Right atrium auricular region (tissue), 2 donors: ENCODE data around the gene PPP4R3A. TPM values are rescaled to one million over a fixed set of nuclear protein-coding genes. Genes with fewer than 3 reads are reported as not detected.

Source experiments
- DNase-seq: peaks from one replicate; pipeline ENCODE4 v3.0.0-alpha.2; 2019; ENCODE audit warnings: low spot score
- H3K27ac ChIP-seq, 2 donors: fragments of 200-600 bp; sonication (generic); 1 replicate in 1 of 2; 2 replicates in 1 of 2; pipeline ENCODE4 v1.5.1; 2016 to 2019
- H3K27me3 ChIP-seq, 2 donors: fragments of 200-600 bp; sonication (generic); one replicate each; pipeline versions ENCODE4 v1.5.1 to v1.6.0; 2017 to 2019
- H3K36me3 ChIP-seq: fragments of 200-600 bp; sonication (generic); one replicate; pipeline ENCODE4 v1.5.1; 2016
- H3K4me1 ChIP-seq, 2 donors: fragments of 200-600 bp; sonication (generic); one replicate each; pipeline versions ENCODE4 v1.5.1 to v1.6.0; 2017 to 2019
- H3K4me3 ChIP-seq, 2 donors: fragments of 200-600 bp; sonication (generic); 1 replicate in 1 of 2; 2 replicates in 1 of 2; pipeline ENCODE4 v1.5.1; 2017 to 2019; ENCODE audit warnings: mild to moderate bottlenecking in 1 of 2, moderate library complexity in 1 of 2
- H3K9me3 ChIP-seq, 2 donors: fragments of 200-600 bp; sonication (generic); one replicate each; pipeline ENCODE4 v1.5.1; 2019
- CTCF ChIP-seq, 2 donors: fragments of 200-600 bp; sonication (generic); IDR thresholded peaks; one replicate each; pipeline ENCODE4 v1.5.1; 2019; ENCODE audit warnings: antibody characterized with exemption in 2 of 2
- total RNA-seq, 2 donors: library from RNA; depleted of rRNA; stranded (reverse); fragments of >200 nt; gene quantifications; one replicate each; pipeline ENCODE4 v1.1.0, GENCODE V29; 2016

PPP4R3A gene
- total RNA-seq, 2 donors from 2014 or later = 40.2 to 48.0 TPM

- Histone ChIP-seq H3K4me3 (no peak overlapping the region), H3K9me3 (no peaks in the 10 kb centered on the region), H3K36me3 (no peaks in the 10 kb centered on the region), H3K4me1 (no peaks in the 10 kb centered on the region), H3K27me3 (no peaks in the 10 kb centered on the region), H3K27ac (no peak overlapping the region)
- no peak for DNase-seq
- no peak for TF ChIP-seq CTCF (IDR thresholded peaks at IDR 0.05)
Observed at GRCh38 chr14:91520138-91520537, 10.0 kb upstream of the PPP4R3A start.

DNA sequence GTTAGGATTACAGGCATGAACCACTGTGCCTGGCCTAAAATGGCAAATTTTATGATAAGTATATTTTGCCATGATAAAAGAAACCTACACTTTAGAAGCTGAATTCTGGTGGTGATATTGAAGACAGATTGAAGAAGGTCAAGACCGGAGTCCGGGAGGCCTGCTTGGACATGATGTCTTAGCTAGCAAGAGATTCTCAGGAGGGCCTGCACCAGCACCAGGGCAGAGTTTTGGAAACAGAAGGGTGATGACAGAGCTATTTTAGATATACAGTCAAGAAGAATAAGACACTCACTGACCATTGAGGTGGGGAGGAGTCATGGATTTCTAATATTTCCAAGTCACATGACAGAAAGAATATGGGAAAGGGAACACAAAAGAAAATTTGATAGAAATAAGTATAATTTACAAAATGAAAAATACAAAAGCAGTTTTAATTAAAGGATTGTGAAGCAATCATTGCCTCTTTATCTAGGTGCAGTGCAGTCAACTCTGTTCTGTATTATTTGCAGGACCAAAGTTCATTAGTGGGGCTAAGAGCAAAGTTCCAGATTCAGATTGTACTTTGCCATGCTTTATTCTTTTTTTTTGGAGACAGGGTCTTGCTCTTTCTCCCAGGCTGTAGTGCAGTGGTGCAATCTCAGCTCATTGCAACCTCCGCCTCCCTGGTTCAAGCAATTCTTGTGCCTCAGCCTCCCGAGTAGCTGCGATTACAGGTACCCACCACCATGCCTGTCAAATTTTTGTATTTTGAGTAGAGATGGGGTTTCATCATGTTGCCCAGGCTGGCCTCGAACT lies 9.3 kb upstream of the PPP4R3A start:
- no peaks in the 10 kb centered on the region for H3K36me3 ChIP-seq
- no peaks in the 10 kb centered on the region for H3K4me1 ChIP-seq
- H3K4me3 ChIP-seq = no peak overlapping the region
- H3K27me3 ChIP-seq = no peaks in the 10 kb centered on the region
- DNase-seq = no peak
- no peaks in the 10 kb centered on the region for H3K9me3 ChIP-seq
- no peak overlapping the region for H3K27ac ChIP-seq
- TF ChIP-seq CTCF (IDR thresholded peaks at IDR 0.05) = no peak

DNA sequence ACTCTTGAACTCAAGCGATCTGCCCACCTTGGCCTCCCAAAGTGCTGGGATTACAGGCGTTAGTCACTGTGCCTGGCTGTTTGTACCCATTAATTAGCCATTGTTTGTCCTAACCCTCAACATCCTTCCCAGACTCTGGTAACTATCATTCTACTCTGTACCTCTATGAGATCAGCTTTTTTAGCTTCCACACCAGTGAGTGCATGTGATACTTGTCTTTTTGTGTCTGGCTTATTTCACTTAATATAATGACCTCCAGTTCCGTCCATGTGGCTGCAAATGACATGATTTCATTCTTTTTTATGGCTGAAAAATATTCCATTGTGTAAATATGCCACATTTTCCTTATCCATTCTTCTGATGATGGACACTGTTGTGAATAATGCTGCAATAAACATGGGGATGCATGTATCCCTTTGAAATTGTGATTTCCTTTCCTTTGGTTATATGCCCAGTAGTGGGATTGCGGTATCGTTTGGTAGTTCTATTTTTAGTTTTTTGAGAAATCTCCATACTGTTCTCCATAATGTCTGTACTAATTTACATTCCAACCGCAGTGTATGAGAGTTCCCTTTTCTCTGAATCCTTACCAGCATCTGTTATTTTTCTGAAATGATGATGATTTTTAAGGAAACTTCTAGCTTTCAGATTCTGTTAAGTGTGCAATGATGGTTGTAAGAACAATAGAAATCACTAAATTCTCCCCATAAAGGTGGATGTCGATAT lies 6.7 kb upstream of the PPP4R3A start:
- TF ChIP-seq CTCF (IDR thresholded peaks at IDR 0.05) = no peak
- no peaks in the 10 kb centered on the region for H3K9me3 ChIP-seq
- H3K36me3 ChIP-seq = no peaks in the 10 kb centered on the region
- no peak overlapping the region for H3K27ac ChIP-seq
- H3K4me3 ChIP-seq = no peak overlapping the region
- H3K27me3 ChIP-seq = no peaks in the 10 kb centered on the region
- no peaks in the 10 kb centered on the region for H3K4me1 ChIP-seq
- no peak for DNase-seq

GRCh38 chr14:91515979-91516378 lies 5.9 kb upstream of the PPP4R3A start:
- H3K4me3 ChIP-seq = no peak overlapping the region
- no peaks in the 10 kb centered on the region for H3K36me3 ChIP-seq
- H3K27ac ChIP-seq = no peak overlapping the region
- DNase-seq = no peak
- H3K9me3 ChIP-seq = no peaks in the 10 kb centered on the region
- H3K27me3 ChIP-seq = no peaks in the 10 kb centered on the region
- no peak for TF ChIP-seq CTCF (IDR thresholded peaks at IDR 0.05)
- H3K4me1 ChIP-seq = no peaks in the 10 kb centered on the region

DNA sequence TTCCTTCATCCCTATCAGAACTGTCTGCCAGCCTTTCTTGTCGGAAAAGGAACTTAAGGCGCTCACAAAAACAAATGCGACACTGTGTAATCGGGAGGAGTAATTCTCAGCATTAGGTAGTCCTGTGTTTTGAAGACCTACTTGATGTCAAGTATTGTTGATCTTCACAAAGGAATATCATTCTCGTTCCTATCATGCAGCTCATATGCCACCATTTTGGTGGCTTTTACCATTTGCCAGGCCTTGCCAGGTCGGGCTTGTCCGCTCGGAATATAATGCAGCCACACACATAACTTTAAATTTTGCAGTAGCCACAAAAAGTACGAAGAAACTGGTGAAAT lies 903 bp upstream of the PPP4R3A start:
- Histone ChIP-seq H3K4me1 (peaks cover 0 to 16% of the 10 kb centered on the region in 2 donors), H3K9me3 (no peaks in the 10 kb centered on the region), H3K36me3 (no peaks in the 10 kb centered on the region), H3K4me3 (peak overlapping the region; percentile 97), H3K27me3 (no peaks in the 10 kb centered on the region), H3K27ac (peak overlapping the region; percentile 98 to 100)
- no peak for DNase-seq
- TF ChIP-seq CTCF (IDR thresholded peaks at IDR 0.05) = no peak
